PC-9 (cell line): Measurements from ENCODE around the gene LSM11.

Experiments
- CTCF ChIP-seq: fragments of 200-600 bp; sonication (generic); conservative IDR thresholded peaks from 2 replicates; pipeline ENCODE4 v1.6.1; 2017; ENCODE audit warnings: mixed run types, antibody characterized with exemption, mild to moderate bottlenecking, moderate library complexity
- EZH2 ChIP-seq: fragments of 200-600 bp; sonication (generic); IDR thresholded peaks from 2 replicates; pipeline ENCODE4 v1.8.0; 2017; ENCODE audit warnings: antibody characterized with exemption, low read depth

DNA sequence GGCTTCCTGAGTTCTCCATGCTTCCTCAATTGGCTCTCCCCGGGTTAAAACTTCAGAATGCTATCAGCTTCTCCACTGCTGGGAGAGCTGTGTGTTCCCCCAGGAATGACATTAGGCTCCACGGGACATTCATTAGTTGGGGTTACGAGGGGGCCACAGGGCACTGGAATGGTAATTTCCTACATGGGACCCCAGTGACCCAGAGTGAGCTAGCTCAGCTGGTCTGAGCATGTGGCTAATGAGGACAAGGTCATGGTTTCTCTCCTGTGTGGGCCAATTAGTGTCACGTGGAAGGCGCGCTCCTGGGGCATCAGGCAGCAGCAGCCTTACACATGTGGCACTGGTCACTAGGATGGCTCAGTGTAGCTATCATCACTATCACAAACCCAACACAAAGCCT lies 21.0 kb downstream of the LSM11 start:
- TF ChIP-seq CTCF (no peak), EZH2 (no peak)
